Mucosa of gallbladder (tissue), 1 donor: Measurements from ENCODE around the gene KEL. TPM values are rescaled to one million over a fixed set of nuclear protein-coding genes. Genes with fewer than 3 reads are reported as not detected.

Source experiments
- DNase-seq: peaks from one replicate; pipeline ENCODE4 v3.0.0-alpha.2; 2020; ENCODE audit warnings: low spot score
- total RNA-seq: library from RNA; stranded (reverse); gene quantifications from one replicate; pipeline ENCODE4 v1.2.1, GENCODE V29; 2021
- donor health status: DM: no; HTN: no; CAD: no.

KEL gene
- total RNA-seq, 1 donor from 2014 or later: 0.17 TPM

GRCh38 chr7:142930126-142930730 is 31.9 kb downstream of the KEL start:
- DNase-seq: no peak

GRCh38 chr7:142927949-142928348 is 34.2 kb downstream of the KEL start:
- no peak for DNase-seq

- no peak for DNase-seq
Observed at GRCh38 chr7:142927085-142927745, 34.9 kb downstream of the KEL start.

- no peak for DNase-seq
Observed at GRCh38 chr7:142925413-142925812, 36.8 kb downstream of the KEL start.

GRCh38 chr7:142923391-142923790 is 38.8 kb downstream of the KEL start:
- no peak for DNase-seq

GRCh38 chr7:142919656-142920055 is 42.5 kb downstream of the KEL start:
- no peak for DNase-seq

- DNase-seq: no peak
Observed at GRCh38 chr7:142918901-142919300, 43.3 kb downstream of the KEL start.

GRCh38 chr7:142917447-142917846 is 44.7 kb downstream of the KEL start:
- no peak for DNase-seq

GRCh38 chr7:142916508-142916907 is 45.7 kb downstream of the KEL start:
- DNase-seq: no peak

- no peak for DNase-seq
Observed at GRCh38 chr7:142915315-142915714, 46.8 kb downstream of the KEL start.

GRCh38 chr7:142914121-142914520 is 48.0 kb downstream of the KEL start:
- DNase-seq: no peak

- DNase-seq: no peak
Observed at GRCh38 chr7:142913566-142913965, 48.6 kb downstream of the KEL start.

- no peak for DNase-seq
Observed at GRCh38 chr7:142913051-142913450, 49.1 kb downstream of the KEL start.

- DNase-seq: no peak
Observed at GRCh38 chr7:142910481-142910880, 51.7 kb downstream of the KEL start.

- DNase-seq: no peak
Observed at GRCh38 chr7:142910031-142910433, 52.1 kb downstream of the KEL start.

- peak; percentile 80 for DNase-seq
Observed at GRCh38 chr7:142908921-142909890, 53.0 kb downstream of the KEL start.

- DNase-seq: no peak
Observed at GRCh38 chr7:142908290-142908689, 53.9 kb downstream of the KEL start.

GRCh38 chr7:142906643-142907042 is 55.5 kb downstream of the KEL start:
- no peak for DNase-seq

- no peak for DNase-seq
Observed at GRCh38 chr7:142905759-142906158, 56.4 kb downstream of the KEL start.

- DNase-seq: no peak
Observed at GRCh38 chr7:142904128-142904527, 58.0 kb downstream of the KEL start.

GRCh38 chr7:142901426-142902259 is 60.5 kb downstream of the KEL start:
- DNase-seq: peak; percentile 29

GRCh38 chr7:142899661-142900060 is 62.5 kb downstream of the KEL start:
- DNase-seq: no peak
